ENCODE measurements around the gene BHLHE23. TPM values are rescaled to one million over a fixed set of nuclear protein-coding genes. Genes with fewer than 3 reads are reported as not detected.

The BHLHE23 gene
- polyA plus RNA-seq, 4 donors = not detected

DNA sequence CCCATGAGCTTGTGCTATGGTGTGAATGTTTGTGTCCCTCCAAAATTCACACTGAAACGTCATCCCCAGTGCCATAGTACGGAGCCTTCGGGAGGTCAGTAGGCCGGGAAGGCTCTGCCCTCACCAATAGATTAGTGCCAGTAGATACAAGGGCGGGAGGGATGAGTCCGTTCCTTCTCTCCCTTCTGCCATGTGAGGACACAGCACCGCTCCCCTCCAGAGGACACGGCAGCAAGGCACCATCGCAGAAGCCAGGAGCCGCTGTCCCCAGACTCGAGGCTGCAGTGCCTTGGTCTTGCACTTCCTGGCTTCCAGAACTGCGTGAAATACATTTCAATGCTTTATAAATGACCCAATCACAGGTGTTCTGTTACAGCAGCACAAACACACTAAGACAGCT is 39.2 kb upstream of the BHLHE23 start:
- Histone ChIP-seq H3K4me3 (ENCODE audit: low read depth in 1 of 3, low read length in 3 of 3) (no peak overlapping the region), H3K27me3 (ENCODE audit: control insufficient read depth in 3 of 3, insufficient read depth in 3 of 3, low read length in 3 of 3) (no peaks in the 10 kb centered on the region), H3K4me1 (ENCODE audit: control insufficient read depth in 3 of 3, insufficient read depth in 2 of 3, low read depth in 1 of 3, low read length in 2 of 3) (no peaks in the 10 kb centered on the region), H3K27ac (ENCODE audit: low read depth in 1 of 3, low read length in 2 of 3) (no peak overlapping the region), H3K36me3 (ENCODE audit: control insufficient read depth in 3 of 3, insufficient read depth in 2 of 3, low read depth in 1 of 3, low read length in 3 of 3) (no peaks in the 10 kb centered on the region), H3K9me3 (ENCODE audit: control insufficient read depth in 2 of 2, insufficient read depth in 1 of 2, low read depth in 1 of 2, low read length in 1 of 2) (peaks cover 0 to 13% of the 10 kb centered on the region in 2 donors)
- FAIRE-seq (no peak), DNase-seq (no peak)
- 63 to 72% (median 71%) methylated on average over 12 of the region's 12 CpGs for WGBS, 3 donors

DNA sequence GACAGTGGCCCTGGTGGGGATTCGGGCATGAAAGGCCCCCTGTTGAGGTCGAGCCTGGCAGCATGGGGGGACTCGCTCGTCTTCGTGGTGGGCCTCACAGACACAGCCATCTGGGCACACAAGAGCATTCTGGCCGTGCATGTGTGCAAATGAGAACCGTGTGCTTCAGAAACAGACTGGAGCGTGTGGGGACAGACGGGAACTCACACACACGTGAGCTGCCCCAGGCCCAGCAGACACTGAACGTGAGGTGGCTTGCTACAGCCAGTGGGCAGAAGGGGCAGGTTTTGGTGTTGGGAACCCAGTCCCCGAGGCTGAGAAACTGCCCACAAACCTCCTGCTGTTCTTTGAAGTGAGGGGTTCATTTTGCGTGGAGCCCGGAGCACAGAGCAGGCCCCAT is 38.6 kb upstream of the BHLHE23 start:
- Histone ChIP-seq H3K9me3 (ENCODE audit: control insufficient read depth in 2 of 2, insufficient read depth in 1 of 2, low read depth in 1 of 2, low read length in 1 of 2) (peaks cover 0 to 9% of the 10 kb centered on the region in 2 donors), H3K4me3 (ENCODE audit: low read depth in 1 of 3, low read length in 3 of 3) (no peak overlapping the region), H3K27ac (ENCODE audit: low read depth in 1 of 3, low read length in 2 of 3) (no peak overlapping the region), H3K27me3 (ENCODE audit: control insufficient read depth in 3 of 3, insufficient read depth in 3 of 3, low read length in 3 of 3) (no peaks in the 10 kb centered on the region), H3K36me3 (ENCODE audit: control insufficient read depth in 3 of 3, insufficient read depth in 2 of 3, low read depth in 1 of 3, low read length in 3 of 3) (no peaks in the 10 kb centered on the region), H3K4me1 (ENCODE audit: control insufficient read depth in 3 of 3, insufficient read depth in 2 of 3, low read depth in 1 of 3, low read length in 2 of 3) (no peaks in the 10 kb centered on the region)
- FAIRE-seq = no peak
- DNase-seq = no peak
- 73 to 77% (median 74%) methylated on average over 14 of the region's 14 CpGs for WGBS, 3 donors

DNA sequence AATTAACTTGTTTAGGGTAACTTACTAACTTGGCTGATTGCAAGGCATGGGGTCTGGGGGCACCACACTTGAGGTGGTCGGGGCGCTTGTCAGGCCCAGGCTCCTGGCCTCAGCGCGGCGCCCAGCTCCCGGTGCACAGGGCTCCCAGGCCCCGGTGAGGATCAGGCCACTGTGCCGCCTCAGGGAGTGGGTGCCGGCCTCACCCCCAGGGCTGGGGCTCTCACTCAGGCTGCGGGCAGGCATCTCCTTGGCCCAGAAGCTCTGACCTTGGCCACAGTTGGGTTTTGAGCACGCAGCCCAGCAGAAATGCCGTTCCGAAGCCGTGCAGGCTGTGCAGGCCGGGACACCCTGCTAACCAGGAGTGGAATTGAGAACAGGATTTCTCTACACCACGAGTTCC is 37.8 kb upstream of the BHLHE23 start:
- Histone ChIP-seq H3K27ac (ENCODE audit: low read depth in 1 of 3, low read length in 2 of 3) (no peak overlapping the region), H3K9me3 (ENCODE audit: control insufficient read depth in 2 of 2, insufficient read depth in 1 of 2, low read depth in 1 of 2, low read length in 1 of 2) (peaks cover 0 to 6% of the 10 kb centered on the region in 2 donors), H3K36me3 (ENCODE audit: control insufficient read depth in 3 of 3, insufficient read depth in 2 of 3, low read depth in 1 of 3, low read length in 3 of 3) (no peaks in the 10 kb centered on the region), H3K4me3 (ENCODE audit: low read depth in 1 of 3, low read length in 3 of 3) (no peak overlapping the region), H3K27me3 (ENCODE audit: control insufficient read depth in 3 of 3, insufficient read depth in 3 of 3, low read length in 3 of 3) (no peaks in the 10 kb centered on the region), H3K4me1 (ENCODE audit: control insufficient read depth in 3 of 3, insufficient read depth in 2 of 3, low read depth in 1 of 3, low read length in 2 of 3) (no peaks in the 10 kb centered on the region)
- no peak for DNase-seq
- 72 to 80% (median 77%) methylated on average over 16 of the region's 16 CpGs for WGBS, 3 donors
- no peak for FAIRE-seq

DNA sequence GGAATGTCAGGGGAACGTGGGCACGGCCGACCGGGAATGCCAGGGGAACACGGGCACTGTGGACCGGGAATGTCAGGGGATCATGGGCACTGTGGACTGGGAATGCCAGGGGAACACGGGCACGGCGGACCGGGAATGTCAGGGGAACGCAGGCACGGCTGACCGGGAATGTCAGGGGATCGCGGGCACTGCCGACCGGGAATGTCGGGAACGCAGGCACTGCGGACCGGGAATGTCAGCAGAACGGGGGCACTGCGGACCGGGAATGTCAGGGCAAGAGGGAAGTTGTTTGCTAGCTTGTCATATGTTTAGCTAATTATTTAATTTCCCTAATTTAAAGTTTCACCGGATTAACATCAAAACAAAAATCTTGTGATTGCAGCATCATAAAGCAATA is 37.4 kb upstream of the BHLHE23 start:
- Histone ChIP-seq H3K4me1 (ENCODE audit: control insufficient read depth in 3 of 3, insufficient read depth in 2 of 3, low read depth in 1 of 3, low read length in 2 of 3) (no peaks in the 10 kb centered on the region), H3K36me3 (ENCODE audit: control insufficient read depth in 3 of 3, insufficient read depth in 2 of 3, low read depth in 1 of 3, low read length in 3 of 3) (no peaks in the 10 kb centered on the region), H3K27ac (ENCODE audit: low read depth in 1 of 3, low read length in 2 of 3) (no peak overlapping the region), H3K9me3 (ENCODE audit: control insufficient read depth in 2 of 2, insufficient read depth in 1 of 2, low read depth in 1 of 2, low read length in 1 of 2) (peaks cover 0 to 6% of the 10 kb centered on the region in 2 donors), H3K4me3 (ENCODE audit: low read depth in 1 of 3, low read length in 3 of 3) (no peak overlapping the region), H3K27me3 (ENCODE audit: control insufficient read depth in 3 of 3, insufficient read depth in 3 of 3, low read length in 3 of 3) (no peaks in the 10 kb centered on the region)
- DNase-seq = no peak
- FAIRE-seq = no peak
- 82 to 85% (median 84%) methylated on average over 23 to 25 of the region's 25 CpGs for WGBS, 3 donors

DNA sequence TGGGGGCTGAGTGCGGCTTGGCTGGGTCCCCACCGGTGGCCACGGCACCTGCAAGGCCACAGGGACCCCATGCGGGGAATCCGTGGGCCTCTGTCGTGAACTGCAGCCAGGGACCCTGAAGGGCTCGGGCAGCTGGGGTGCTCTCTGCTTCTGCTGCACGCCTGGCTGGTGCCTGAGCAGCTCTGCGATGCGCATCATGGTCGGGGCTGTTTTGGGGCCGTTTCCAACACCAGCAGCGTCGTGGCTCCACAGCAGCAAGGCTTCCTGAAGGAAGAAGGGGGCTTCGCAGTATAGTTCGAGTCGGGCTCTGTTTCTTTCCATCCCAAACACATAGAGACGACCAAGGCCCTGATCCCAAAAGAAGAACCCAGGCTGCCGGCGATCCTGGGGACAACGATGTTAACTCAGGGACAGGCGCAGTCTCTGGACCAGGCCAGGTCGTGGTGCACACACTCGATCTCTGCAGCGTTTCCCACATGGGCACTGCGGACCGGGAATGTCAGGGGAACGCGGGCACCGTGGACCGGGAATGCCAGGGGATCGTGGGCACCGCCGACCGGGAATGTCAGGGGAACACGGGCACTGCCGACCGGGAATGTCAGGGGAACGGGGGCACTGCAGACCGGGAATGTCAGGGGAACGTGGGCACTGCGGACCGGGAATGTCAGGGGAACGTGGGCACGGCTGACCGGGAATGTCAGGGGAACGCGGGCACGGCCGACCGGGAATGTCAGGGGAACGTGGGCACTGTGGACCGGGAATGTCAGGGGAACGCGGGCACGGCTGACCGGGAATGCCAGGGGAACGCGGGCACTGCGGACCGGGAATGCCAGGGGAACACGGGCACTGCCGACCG is 36.8 kb upstream of the BHLHE23 start:
- no peaks in the 10 kb centered on the region for H3K4me1 ChIP-seq (ENCODE audit: control insufficient read depth in 3 of 3, insufficient read depth in 2 of 3, low read depth in 1 of 3, low read length in 2 of 3)
- 88 to 90% (median 89%) methylated on average over 63 to 64 of the region's 64 CpGs for WGBS, 3 donors
- no peak for FAIRE-seq

DNA sequence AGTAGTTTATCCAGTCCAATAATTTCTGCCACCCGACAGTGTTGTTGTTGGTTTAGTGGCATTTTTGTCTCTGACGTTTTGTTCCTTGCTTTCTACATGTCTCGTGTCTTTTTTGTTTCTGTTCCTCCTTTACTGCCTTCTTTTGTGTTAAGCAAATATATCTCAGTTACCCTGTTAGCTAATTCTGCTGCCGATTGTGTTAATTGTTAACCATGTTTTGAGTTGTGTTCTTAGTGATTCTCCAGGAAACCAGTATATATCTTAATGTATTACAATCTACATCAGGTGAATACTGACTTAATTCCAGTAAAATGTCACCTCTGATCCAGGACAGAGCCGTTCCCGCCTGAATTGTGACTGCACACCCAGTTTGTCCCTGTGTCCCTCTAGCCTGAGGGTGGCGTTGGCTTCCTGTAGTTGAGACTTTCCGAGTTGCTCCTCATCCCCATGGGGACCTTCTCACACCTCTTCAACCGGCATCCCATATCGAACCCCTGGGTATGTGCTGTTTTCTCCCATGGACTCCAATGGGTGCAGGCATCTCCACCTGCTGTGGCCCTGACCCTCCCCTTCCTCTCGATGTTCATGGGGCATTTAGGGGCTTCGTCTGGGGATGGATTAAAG is 35.8 kb upstream of the BHLHE23 start:
- Histone ChIP-seq H3K27me3 (ENCODE audit: control insufficient read depth in 3 of 3, insufficient read depth in 3 of 3, low read length in 3 of 3) (peaks cover 0 to 4% (median 0%) of the 10 kb centered on the region in 3 donors), H3K4me1 (ENCODE audit: control insufficient read depth in 3 of 3, insufficient read depth in 2 of 3, low read depth in 1 of 3, low read length in 2 of 3) (no peaks in the 10 kb centered on the region), H3K9me3 (ENCODE audit: control insufficient read depth in 2 of 2, insufficient read depth in 1 of 2, low read depth in 1 of 2, low read length in 1 of 2) (no peaks in the 10 kb centered on the region), H3K4me3 (ENCODE audit: low read depth in 1 of 3, low read length in 3 of 3) (no peak overlapping the region), H3K36me3 (ENCODE audit: control insufficient read depth in 3 of 3, insufficient read depth in 2 of 3, low read depth in 1 of 3, low read length in 3 of 3) (no peaks in the 10 kb centered on the region), H3K27ac (ENCODE audit: low read depth in 1 of 3, low read length in 2 of 3) (no peak overlapping the region)
- DNase-seq (no peak), FAIRE-seq (no peak)
- WGBS, 3 donors = 40 to 58% (median 46%) methylated on average over 12 of the region's 12 CpGs

More for the DNA sequence above, 36.8 kb upstream of the BHLHE23 start:
- H3K27ac ChIP-seq (ENCODE audit: low read depth in 1 of 3, low read length in 2 of 3) = no peak overlapping the region
- no peak for DNase-seq
- H3K36me3 ChIP-seq (ENCODE audit: control insufficient read depth in 3 of 3, insufficient read depth in 2 of 3, low read depth in 1 of 3, low read length in 3 of 3) = no peaks in the 10 kb centered on the region
- peaks cover 0 to 6% of the 10 kb centered on the region in 2 donors for H3K9me3 ChIP-seq (ENCODE audit: control insufficient read depth in 2 of 2, insufficient read depth in 1 of 2, low read depth in 1 of 2, low read length in 1 of 2)
- no peak overlapping the region for H3K4me3 ChIP-seq (ENCODE audit: low read depth in 1 of 3, low read length in 3 of 3)
- no peaks in the 10 kb centered on the region for H3K27me3 ChIP-seq (ENCODE audit: control insufficient read depth in 3 of 3, insufficient read depth in 3 of 3, low read length in 3 of 3)

DNA sequence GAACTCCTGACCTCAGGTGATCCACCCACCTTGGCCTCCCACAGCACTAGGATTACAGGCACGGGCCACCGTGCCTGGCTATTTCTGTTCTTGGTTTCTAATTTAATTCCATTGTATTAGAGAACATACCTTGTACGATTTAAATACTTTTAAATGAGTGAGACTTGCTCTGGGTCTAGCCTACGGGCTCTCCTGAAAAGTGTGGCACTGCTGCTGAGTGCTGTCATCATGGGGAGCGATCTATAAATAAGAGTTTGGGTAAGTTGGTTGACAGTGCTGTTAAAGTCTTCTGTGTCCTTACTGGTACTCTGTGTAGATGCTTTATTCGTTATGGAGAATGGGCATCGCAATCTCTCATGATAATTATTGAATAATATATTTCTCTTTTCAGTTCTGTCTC is 35.0 kb upstream of the BHLHE23 start:
- Histone ChIP-seq H3K4me3 (ENCODE audit: low read depth in 1 of 3, low read length in 3 of 3) (no peak overlapping the region), H3K36me3 (ENCODE audit: control insufficient read depth in 3 of 3, insufficient read depth in 2 of 3, low read depth in 1 of 3, low read length in 3 of 3) (no peaks in the 10 kb centered on the region), H3K9me3 (ENCODE audit: control insufficient read depth in 2 of 2, insufficient read depth in 1 of 2, low read depth in 1 of 2, low read length in 1 of 2) (no peaks in the 10 kb centered on the region), H3K27ac (ENCODE audit: low read depth in 1 of 3, low read length in 2 of 3) (no peak overlapping the region), H3K4me1 (ENCODE audit: control insufficient read depth in 3 of 3, insufficient read depth in 2 of 3, low read depth in 1 of 3, low read length in 2 of 3) (no peaks in the 10 kb centered on the region), H3K27me3 (ENCODE audit: control insufficient read depth in 3 of 3, insufficient read depth in 3 of 3, low read length in 3 of 3) (peaks cover 0 to 4% (median 0%) of the 10 kb centered on the region in 3 donors)
- 76 to 83% (median 76%) methylated on average over 7 of the region's 7 CpGs for WGBS, 3 donors
- DNase-seq = no peak
- FAIRE-seq = no peak

DNA sequence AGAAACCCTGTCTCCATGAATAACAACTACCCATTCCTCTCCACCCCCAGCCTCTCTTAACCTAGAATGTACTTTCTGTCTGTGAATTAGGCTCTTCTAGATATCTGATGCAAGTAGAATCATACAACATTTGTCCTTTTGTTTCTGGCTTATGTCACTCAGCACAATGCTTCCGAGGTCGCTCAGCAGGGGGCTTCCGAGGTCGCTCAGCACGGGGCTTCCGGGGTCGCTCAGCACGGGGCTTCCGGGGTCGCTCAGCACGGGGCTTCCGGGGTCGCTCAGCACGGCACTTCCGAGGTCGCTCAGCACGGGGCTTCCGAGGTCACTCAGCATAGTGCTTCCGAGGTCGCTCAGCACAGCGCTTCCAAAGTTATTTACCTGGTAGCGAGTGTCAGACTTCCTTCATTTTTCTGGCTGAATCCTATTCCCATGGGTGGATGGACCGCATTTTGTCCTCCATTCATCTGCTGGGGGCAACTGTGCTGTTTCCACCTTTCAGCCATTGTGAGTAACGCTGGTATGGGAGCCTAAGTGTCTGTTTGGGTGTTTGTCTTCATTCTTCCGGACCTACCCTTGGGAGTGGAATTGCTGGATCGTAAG is 31.0 kb upstream of the BHLHE23 start:
- Histone ChIP-seq H3K4me3 (ENCODE audit: low read depth in 1 of 3, low read length in 3 of 3) (no peak overlapping the region), H3K4me1 (ENCODE audit: control insufficient read depth in 3 of 3, insufficient read depth in 2 of 3, low read depth in 1 of 3, low read length in 2 of 3) (no peaks in the 10 kb centered on the region), H3K9me3 (ENCODE audit: control insufficient read depth in 2 of 2, insufficient read depth in 1 of 2, low read depth in 1 of 2, low read length in 1 of 2) (no peaks in the 10 kb centered on the region), H3K27me3 (ENCODE audit: control insufficient read depth in 3 of 3, insufficient read depth in 3 of 3, low read length in 3 of 3) (peaks cover 0 to 26% (median 13%) of the 10 kb centered on the region in 3 donors), H3K36me3 (ENCODE audit: control insufficient read depth in 3 of 3, insufficient read depth in 2 of 3, low read depth in 1 of 3, low read length in 3 of 3) (no peaks in the 10 kb centered on the region), H3K27ac (ENCODE audit: low read depth in 1 of 3, low read length in 2 of 3) (no peak overlapping the region)
- DNase-seq = no peak
- 67 to 81% (median 79%) methylated on average over 24 to 26 of the region's 26 CpGs for WGBS, 3 donors
- FAIRE-seq = no peak

Data from small intestine (tissue), 7 donors.